ENCODE results near the gene PCDHB7. TPM values are rescaled to one million over a fixed set of nuclear protein-coding genes. Genes with fewer than 3 reads are reported as not detected.
"Not testable (repeated sequence)": the region's sequence is repeated elsewhere in the genome, so short reads cannot be mapped to it uniquely, and the experiment has no call there.

PCDHB7 gene
- total RNA-seq, 3 donors from 2014 or later (not counting 1 experiment from before 2014, with no cell fraction given): not detected

- WGBS (ENCODE audit: insufficient coverage): 21% methylated on average over 13 of the region's 13 CpGs
- peaks cover 4 to 5% of the 10 kb centered on the region in 2 donors for H3K9me3 Mint-ChIP-seq
- TF ChIP-seq CTCF (IDR thresholded peaks at IDR 0.05): no peak
These were observed 9.8 kb downstream of the PCDHB7 start, which contains the start of gene PCDHB16 for GRCh38 chr5:141182248-141182647. TSS of gene PCDHB16 (plus strand) at chr5:141182387. CDS start at chr5:141182560, 173 bp downstream.

DNA sequence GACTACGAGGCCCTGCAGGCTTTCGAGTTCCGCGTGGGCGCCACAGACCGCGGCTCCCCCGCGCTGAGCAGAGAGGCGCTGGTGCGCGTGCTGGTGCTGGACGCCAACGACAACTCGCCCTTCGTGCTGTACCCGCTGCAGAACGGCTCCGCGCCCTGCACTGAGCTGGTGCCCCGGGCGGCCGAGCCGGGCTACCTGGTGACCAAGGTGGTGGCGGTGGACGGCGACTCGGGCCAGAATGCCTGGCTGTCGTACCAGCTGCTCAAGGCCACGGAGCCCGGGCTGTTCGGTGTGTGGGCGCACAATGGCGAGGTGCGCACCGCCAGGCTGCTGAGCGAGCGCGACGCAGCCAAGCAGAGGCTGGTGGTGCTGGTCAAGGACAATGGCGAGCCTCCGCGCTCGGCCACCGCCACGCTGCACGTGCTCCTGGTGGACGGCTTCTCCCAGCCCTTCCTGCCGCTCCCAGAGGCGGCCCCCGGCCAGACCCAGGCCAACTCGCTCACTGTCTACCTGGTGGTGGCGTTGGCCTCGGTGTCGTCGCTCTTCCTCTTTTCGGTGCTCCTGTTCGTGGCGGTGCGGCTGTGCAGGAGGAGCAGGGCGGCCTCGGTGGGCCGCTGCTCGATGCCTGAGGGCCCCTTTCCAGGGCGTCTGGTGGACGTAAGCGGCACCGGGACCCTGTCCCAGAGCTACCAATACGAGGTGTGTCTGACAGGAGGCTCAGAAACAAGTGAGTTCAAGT lies 11.8 kb downstream of the PCDHB7 start:
- Mint-ChIP-seq H3K36me3 (peaks cover 32% of the 10 kb centered on the region), H3K27me3 (ENCODE audit: low read depth in 2 of 2) (peaks cover 37 to 43% of the 10 kb centered on the region in 2 donors)
- H3K4me3 Mint-ChIP-seq; H3K4me1 ChIP-seq (ENCODE audit: control insufficient read depth, insufficient read depth, low read length); ATAC-seq; DNase-seq; H3K27ac Mint-ChIP-seq; H3K9me3 Mint-ChIP-seq; H3K36me3 ChIP-seq (ENCODE audit: control insufficient read depth, insufficient read depth, low read length); H3K4me3 ChIP-seq (ENCODE audit: low read length); intact Hi-C loops (cut with micrococcal nuclease); H3K27ac ChIP-seq (ENCODE audit: low read length); H3K4me1 Mint-ChIP-seq; H3K27me3 ChIP-seq (ENCODE audit: control insufficient read depth, insufficient read depth, low read length); H3K9me3 ChIP-seq (ENCODE audit: control insufficient read depth, insufficient read depth, low read length): not testable (repeated sequence)
- 37% methylated on average over 29 of the region's 69 CpGs for WGBS (ENCODE audit: insufficient coverage)

More at GRCh38 chr5:141182248-141182647, 9.8 kb downstream of the PCDHB7 start, which contains the start of gene PCDHB16:
- Mint-ChIP-seq H3K27me3 (ENCODE audit: low read depth in 2 of 2) (peaks cover 29% of the 10 kb centered on the region in 2 donors), H3K4me1 (peaks cover 0 to 6% of the 10 kb centered on the region in 2 donors), H3K4me3 (no peak within 1 kb of the TSS), H3K27ac (no peak within 1 kb of the TSS), H3K36me3 (peaks cover 26% of the 10 kb centered on the region)
- no peaks in the 10 kb centered on the region for H3K4me1 ChIP-seq (ENCODE audit: control insufficient read depth, insufficient read depth, low read length)
- H3K36me3 ChIP-seq (ENCODE audit: control insufficient read depth, insufficient read depth, low read length): no peaks in the 10 kb centered on the region
- H3K27me3 ChIP-seq (ENCODE audit: control insufficient read depth, insufficient read depth, low read length): peaks cover 2% of the 10 kb centered on the region
- no peaks in the 10 kb centered on the region for H3K9me3 ChIP-seq (ENCODE audit: control insufficient read depth, insufficient read depth, low read length)
- ATAC-seq: no peak
- intact Hi-C loops (cut with micrococcal nuclease): no loop called here
- H3K4me3 ChIP-seq (ENCODE audit: low read length): no peak within 1 kb of the TSS
- DNase-seq: peak in 1 of 2 donors; percentile 11
- H3K27ac ChIP-seq (ENCODE audit: low read length): no peak within 1 kb of the TSS

- Mint-ChIP-seq H3K4me1 (peaks cover 0 to 6% of the 10 kb centered on the region in 2 donors), H3K27me3 (ENCODE audit: low read depth in 2 of 2) (peaks cover 37% of the 10 kb centered on the region in 2 donors), H3K27ac (no peak within 1 kb of the TSS), H3K4me3 (peak within 1 kb of the TSS; percentile 0), H3K36me3 (peaks cover 32% of the 10 kb centered on the region), H3K9me3 (peaks cover 10 to 13% of the 10 kb centered on the region in 2 donors)
- Histone ChIP-seq H3K27me3 (ENCODE audit: control insufficient read depth, insufficient read depth, low read length) (peaks cover 2% of the 10 kb centered on the region), H3K27ac (ENCODE audit: low read length) (no peak within 1 kb of the TSS), H3K4me3 (ENCODE audit: low read length) (no peak within 1 kb of the TSS), H3K9me3 (ENCODE audit: control insufficient read depth, insufficient read depth, low read length) (no peaks in the 10 kb centered on the region), H3K36me3 (ENCODE audit: control insufficient read depth, insufficient read depth, low read length) (no peaks in the 10 kb centered on the region), H3K4me1 (ENCODE audit: control insufficient read depth, insufficient read depth, low read length) (no peaks in the 10 kb centered on the region)
- intact Hi-C loops (cut with micrococcal nuclease): no loop called here
- TF ChIP-seq CTCF (IDR thresholded peaks at IDR 0.05): no peak
- ATAC-seq (no peak), DNase-seq (peak in 1 of 2 donors; percentile 52)
- 21% methylated on average over 7 of the region's 9 CpGs for WGBS (ENCODE audit: insufficient coverage)
These were observed 14.6 kb downstream of the PCDHB7 start, which contains the start of gene PCDHB9 for GRCh38 chr5:141186897-141187512. TSS of gene PCDHB9 (plus strand) at chr5:141187161. CDS start at chr5:141187319, 158 bp downstream.

- H3K27ac Mint-ChIP-seq; H3K4me1 ChIP-seq (ENCODE audit: control insufficient read depth, insufficient read depth, low read length); H3K27ac ChIP-seq (ENCODE audit: low read length); H3K4me1 Mint-ChIP-seq; H3K9me3 ChIP-seq (ENCODE audit: control insufficient read depth, insufficient read depth, low read length); DNase-seq; ATAC-seq; H3K27me3 ChIP-seq (ENCODE audit: control insufficient read depth, insufficient read depth, low read length); H3K4me3 ChIP-seq (ENCODE audit: low read length); H3K4me3 Mint-ChIP-seq; H3K36me3 ChIP-seq (ENCODE audit: control insufficient read depth, insufficient read depth, low read length); intact Hi-C loops (cut with micrococcal nuclease): not testable (repeated sequence)
- H3K36me3 Mint-ChIP-seq: peaks cover 26% of the 10 kb centered on the region
- peaks cover 8 to 15% of the 10 kb centered on the region in 2 donors for H3K9me3 Mint-ChIP-seq
- WGBS (ENCODE audit: insufficient coverage): 37% methylated on average over 16 of the region's 37 CpGs
- peaks cover 28 to 36% of the 10 kb centered on the region in 2 donors for H3K27me3 Mint-ChIP-seq (ENCODE audit: low read depth in 2 of 2)
These were observed 16.2 kb downstream of the PCDHB7 start for GRCh38 chr5:141188682-141189081.

- H3K27me3 ChIP-seq (ENCODE audit: control insufficient read depth, insufficient read depth, low read length); H3K9me3 ChIP-seq (ENCODE audit: control insufficient read depth, insufficient read depth, low read length); H3K27ac Mint-ChIP-seq; H3K4me1 ChIP-seq (ENCODE audit: control insufficient read depth, insufficient read depth, low read length); DNase-seq; H3K27ac ChIP-seq (ENCODE audit: low read length); H3K4me3 ChIP-seq (ENCODE audit: low read length); intact Hi-C loops (cut with micrococcal nuclease); ATAC-seq; H3K36me3 ChIP-seq (ENCODE audit: control insufficient read depth, insufficient read depth, low read length); H3K4me1 Mint-ChIP-seq; H3K4me3 Mint-ChIP-seq: not testable (repeated sequence)
- Mint-ChIP-seq H3K27me3 (ENCODE audit: low read depth in 2 of 2) (peaks cover 28 to 36% of the 10 kb centered on the region in 2 donors), H3K36me3 (peaks cover 26% of the 10 kb centered on the region), H3K9me3 (peaks cover 8 to 15% of the 10 kb centered on the region in 2 donors)
- WGBS (ENCODE audit: insufficient coverage): 43% methylated on average over 30 of the region's 35 CpGs
These were observed 16.7 kb downstream of the PCDHB7 start for GRCh38 chr5:141189131-141189530.

Measured in natural killer cell (primary cell).